ENCODE measurements around the gene AP2A2.

GRCh38 chr11:1028616-1029015, 102.9 kb downstream of the AP2A2 start:
- TF ChIP-seq POLR2AphosphoS5 (IDR thresholded peaks at IDR 0.05) (no peak), CTCF (IDR thresholded peaks at IDR 0.05) (no peak), POLR2A (IDR thresholded peaks at IDR 0.05) (no peak), EP300 (IDR thresholded peaks at IDR 0.05) (no peak)
